Posterior vena cava (tissue), 2 donors: ENCODE results near the gene PCLO. TPM values are rescaled to one million over a fixed set of nuclear protein-coding genes. Genes with fewer than 3 reads are reported as not detected.
"Not testable (repeated sequence)": the region's sequence is repeated elsewhere in the genome, so short reads cannot be mapped to it uniquely, and the experiment has no call there.

Source experiments
- DNase-seq: peaks from one replicate; pipeline ENCODE4 v3.0.0-alpha.2; 2020; ENCODE audit warnings: low spot score
- intact Hi-C, 2 donors: fragments of 100-400 bp; cut with DNase I; formaldehyde crosslinking; loops; one replicate each; pipeline versions ENCODE4 v1.14.1 to v1.14.2; 2022 to 2023
- total RNA-seq, 2 donors: library from RNA; stranded (reverse); fragmentation: NEBNext Ultra II Directional; extraction: Animal tissue kit (Norgen Biotek cat#: 25700); gene quantifications; one replicate each; pipeline ENCODE4 v1.2.1, GENCODE V29; 2021
- donor health status: DM: yes; HTN: yes; CAD: no.
- donor health status: DM: yes; HTN: yes; CAD: no.

PCLO gene
- total RNA-seq, 2 donors from 2014 or later, result 0.62 to 1.2 TPM

DNA sequence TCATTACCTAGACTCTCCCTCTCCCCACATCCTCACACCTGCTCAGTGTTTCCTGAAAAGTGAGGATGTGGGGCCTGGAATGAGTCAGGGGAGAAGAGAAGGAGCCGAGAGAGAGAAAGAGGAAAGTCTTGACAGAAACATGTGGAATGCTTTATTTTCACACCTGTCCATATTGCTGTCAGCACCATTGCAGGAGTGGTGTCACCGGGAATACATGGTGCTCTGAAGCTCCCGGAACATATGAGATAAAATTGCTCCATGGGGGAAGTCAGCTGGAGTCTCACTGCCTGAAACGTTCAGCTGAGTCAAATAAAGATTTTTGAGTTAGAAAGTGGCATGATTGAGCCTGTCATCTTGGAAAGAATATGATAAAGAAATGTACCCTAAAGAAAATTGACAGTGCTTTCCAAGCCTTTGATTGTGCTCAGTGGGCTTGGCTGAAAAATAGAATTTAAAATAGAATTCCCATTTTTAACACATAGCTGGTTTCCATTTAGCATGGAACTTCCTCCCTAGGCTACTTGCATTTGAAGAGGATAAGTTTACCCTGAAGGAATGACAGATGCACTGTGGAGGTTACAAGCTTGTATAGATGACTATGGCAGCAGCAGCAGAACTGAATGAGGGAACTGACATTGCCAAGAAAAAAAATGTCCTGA is 182.4 kb downstream of the PCLO start:
- intact Hi-C loops, result no loop called here
- no peak for DNase-seq

DNA sequence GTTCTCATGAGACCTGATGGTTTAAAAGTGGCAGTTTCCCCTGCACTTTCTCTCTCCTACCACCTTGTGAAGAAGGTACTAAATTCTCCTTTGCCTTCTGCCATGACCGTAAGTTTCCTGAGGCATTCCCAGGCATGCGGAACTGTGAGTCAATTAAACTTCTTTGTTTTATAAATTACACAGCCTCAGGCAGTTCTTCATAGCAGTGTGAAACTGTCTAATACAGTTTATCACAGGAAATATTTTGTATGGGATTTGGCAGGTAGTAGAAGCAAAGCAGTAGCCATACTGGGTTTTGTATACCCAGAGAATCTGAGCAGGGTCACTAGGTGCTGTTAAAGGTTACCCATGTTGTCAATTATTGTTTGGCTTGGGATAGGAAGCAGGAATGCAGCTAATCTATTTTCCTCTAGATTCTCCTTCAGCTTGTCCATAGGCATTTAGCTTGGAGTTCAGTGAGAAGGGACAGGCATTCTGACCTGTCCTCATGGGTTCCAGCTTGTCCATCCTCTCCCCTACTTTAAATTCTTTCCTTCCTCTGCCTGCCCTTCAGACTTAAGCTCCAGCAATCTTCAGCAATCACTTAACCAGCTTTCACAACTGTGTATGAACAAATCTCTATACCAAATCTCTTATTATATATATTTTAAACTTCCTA is 186.7 kb downstream of the PCLO start:
- intact Hi-C loops, result no loop called here
- no peak for DNase-seq

DNA sequence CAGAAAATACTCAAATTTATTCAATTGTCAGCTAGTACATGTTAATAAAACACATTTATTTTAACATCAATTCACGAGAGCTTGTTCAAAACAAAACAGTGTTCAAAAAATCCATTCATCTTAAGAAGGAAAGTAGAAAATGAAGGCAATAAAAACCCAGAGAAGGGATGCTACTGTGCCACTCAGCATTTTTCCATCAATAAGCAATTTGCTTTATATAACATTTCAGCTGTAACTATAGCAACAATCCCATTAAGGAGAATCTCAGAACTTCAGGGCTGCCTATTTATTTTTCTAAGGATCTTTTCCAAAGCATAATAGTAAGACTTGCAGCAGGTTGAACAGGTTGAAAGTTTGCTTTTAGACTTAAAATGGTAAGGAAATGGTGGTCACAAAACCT is 190.5 kb downstream of the PCLO start:
- intact Hi-C loops, result no loop called here
- no peak for DNase-seq

DNA sequence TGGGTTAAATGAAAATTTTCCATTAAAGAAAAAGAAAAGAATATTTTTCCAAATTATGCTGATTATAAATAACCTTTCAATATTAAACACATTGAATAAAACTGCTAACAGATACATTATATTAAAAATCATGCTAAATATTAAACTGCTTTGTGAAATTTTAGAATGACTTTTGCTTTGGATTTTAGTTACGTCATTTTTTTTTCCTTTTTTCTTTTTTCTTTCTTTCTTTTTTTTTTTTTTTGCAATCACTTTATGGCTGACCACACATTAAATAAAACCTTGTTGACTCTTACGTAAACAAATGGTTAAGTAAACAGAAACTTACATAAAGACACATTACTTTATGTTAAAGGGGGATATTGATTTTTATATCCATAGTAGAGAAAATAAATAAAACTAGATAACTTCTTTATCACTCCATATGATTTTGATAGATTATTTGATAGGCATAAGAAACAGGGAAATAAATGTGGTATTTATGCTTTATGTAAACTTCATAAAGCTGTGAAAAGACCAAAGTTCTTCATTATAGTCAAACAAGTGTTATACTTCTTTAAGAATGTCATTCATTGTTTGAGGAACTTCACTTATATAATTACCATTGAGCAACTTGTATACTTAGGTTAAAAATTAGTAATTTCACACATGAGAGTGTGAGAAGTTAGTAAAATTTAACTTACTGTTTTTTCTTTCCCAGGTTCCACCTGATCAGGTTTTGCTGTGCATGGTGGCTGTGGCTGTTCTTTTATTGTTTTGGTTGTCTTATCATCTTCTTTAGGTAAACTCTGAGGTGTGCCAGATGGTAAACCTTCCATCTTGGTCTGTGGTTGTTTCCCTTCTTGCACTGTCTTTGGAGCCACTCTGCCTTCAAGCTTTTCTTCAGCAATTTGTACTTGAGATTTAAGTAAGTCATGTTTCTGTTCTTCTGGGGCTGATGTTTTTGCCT is 197.3 kb downstream of the PCLO start:
- intact Hi-C loops, result no loop called here
- DNase-seq, result no peak

DNA sequence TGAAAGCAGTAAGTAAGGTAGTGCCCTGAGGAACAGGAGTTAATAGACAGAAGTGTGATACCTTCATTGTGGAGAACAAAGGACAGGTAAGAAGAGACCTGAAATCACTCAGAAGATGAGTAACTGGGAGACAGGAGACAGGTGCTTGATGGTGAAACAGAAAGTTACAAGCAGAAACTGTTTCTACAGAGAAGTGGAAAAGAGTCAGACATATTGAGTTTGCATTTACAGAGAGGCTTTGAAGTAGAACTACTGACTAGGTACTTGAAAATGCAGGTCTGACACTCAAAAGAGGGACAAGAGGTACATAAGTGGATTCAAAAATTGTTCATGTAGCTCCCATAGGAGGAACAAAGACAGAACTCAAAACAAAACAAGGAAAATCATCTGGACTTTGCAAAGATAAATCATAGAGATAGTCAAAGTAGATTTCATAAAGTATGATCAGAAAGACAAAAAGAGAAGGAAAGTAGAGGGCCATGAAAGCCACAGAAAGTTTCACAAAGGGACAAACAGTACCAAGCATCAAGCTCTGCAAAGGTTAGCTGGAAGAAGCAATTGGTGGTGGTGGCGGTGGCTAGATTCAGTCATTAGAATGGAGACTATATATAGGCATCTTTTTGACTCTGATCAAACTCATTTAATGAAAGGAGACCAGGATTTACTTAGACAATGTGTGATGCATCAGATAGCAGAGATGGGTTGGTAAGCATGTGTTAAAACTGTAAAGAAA is 198.4 kb downstream of the PCLO start:
- DNase-seq, result no peak
- intact Hi-C loops, result no loop called here

DNA sequence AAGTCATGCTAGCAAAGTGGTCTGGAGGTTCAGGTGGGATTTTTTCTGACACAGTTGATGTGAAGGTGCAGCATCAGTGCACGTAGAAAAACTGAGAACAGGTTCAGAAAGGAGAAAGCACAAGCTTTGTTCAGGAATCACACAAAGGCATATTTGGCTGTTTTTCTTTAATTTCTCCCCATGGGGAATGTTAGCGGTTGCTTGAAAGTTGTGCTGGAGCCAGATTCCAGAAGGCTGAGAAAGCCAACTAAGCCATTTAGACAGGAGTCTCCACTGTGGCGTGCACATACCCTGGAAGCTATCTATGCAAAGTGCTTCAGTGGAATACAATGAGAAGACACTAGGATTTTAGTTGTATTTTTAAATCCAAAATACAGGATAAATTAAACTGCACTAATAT is 201.4 kb downstream of the PCLO start:
- no peak for DNase-seq
- intact Hi-C loops, result no loop called here

DNA sequence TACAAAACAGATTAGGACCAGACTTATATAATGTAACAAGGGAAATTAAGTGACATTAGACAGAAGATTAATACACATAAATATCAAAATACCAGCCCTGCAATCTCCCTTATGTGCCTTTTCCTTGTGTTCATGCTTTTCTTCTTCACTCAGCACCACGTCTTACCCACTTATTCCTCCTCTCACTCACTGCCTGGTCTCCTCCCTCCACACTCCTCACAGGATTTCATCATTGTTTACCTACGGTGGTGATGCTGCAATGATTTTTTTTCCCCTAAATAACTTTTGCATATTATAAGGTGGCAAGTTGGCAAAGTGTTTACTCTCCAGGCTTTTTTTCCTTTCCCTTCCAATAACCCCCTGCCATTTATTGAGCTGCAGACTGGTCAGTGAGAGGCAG is 203.2 kb downstream of the PCLO start:
- intact Hi-C loops, result no loop called here

DNA sequence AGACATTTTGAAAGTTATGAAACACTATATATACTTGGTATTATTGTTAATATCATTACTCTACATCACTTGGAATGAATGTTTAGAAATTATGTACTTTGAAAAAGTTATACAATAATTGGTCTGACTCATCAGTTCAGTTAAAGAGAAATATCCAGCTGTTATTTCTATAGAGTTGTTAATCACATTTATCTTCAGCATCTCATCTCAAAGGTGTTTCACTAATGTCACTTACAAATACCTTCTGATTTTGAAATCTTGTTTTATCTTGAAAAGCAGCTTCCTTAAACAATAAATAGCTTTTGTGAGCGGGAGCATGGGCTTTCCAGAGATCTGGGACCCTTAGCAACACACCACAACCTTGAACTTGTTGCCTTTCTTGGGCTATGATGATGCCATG is 205.2 kb downstream of the PCLO start:
- DNase-seq, result no peak
- intact Hi-C loops, result no loop called here

More for the DNA sequence above, 203.2 kb downstream of the PCLO start:
- no peak for DNase-seq

DNA sequence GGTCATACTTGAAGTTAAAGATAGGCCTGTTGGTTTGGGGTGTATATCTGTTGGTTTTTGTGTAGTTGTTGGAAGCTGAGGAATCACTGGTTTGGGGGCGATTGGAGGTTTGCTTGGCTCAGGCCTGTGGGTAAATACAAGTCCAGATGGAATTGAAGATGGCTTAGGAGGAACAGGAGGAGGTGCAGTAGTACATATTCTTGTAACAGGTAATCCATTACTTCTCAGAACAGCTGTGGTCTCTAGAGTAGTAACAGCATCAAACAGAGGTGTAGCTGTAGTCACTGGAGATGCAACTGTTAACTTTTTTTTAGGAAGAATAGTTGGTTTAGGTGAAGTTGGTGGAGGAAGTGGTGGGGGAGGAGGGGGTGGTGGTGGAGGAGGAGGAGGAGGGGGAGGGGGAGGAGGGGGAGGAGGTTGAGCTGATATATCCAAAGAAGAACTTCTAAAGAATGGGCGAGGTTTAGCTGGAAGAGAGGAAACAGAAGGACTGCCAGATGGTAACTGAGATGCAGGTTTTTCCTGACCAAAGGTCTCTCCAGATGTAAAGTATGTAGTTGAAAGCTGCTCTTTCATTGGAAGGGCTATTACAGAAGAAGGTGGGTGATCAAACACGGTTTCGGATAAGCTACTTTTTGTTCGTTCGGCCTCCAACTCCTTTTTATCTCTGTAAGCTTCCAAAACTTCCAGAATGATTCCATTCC is 209.2 kb downstream of the PCLO start:
- intact Hi-C loops, result no loop called here
- no peak for DNase-seq

DNA sequence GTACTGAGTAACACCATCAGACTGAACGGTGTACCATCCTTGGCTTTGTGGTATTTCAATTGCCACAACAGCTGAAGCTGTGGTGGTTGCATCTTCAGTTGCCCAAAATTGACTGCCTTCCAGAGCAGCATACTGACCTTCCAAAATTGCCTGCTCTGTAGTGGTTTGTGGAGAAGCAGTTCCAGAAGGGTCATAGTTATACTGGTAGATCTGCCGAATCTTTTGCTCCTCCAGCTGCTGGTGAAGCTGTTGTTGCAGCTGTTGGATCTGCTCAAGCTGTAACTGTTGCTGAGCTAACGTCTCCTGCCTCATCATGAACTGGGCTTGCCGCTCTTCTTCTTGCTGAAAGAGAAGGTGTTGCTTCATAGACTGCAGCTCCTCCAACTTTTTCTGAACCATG is 212.2 kb downstream of the PCLO start:
- intact Hi-C loops, result no loop called here

DNA sequence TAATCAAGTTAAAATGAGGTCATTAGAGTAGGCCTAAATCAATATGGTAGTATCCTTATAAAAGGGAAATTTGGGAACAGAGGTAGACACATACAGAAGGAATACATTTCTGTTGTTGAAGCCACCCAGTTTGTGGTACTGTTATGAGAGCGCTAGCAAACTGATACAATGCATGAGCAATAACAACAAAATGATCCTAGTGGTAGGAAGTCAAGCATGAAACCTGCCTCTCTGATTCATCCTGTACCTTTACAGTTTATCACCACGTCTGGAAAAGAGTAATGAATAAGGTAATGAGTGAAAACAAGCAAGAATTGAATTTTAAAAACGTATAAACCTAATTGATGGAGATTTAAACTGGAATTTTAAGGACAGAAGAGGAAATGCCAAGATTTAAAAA is 217.2 kb downstream of the PCLO start:
- DNase-seq, result no peak
- intact Hi-C loops, result no loop called here

More for the DNA sequence above, 212.2 kb downstream of the PCLO start:
- no peak for DNase-seq

DNA sequence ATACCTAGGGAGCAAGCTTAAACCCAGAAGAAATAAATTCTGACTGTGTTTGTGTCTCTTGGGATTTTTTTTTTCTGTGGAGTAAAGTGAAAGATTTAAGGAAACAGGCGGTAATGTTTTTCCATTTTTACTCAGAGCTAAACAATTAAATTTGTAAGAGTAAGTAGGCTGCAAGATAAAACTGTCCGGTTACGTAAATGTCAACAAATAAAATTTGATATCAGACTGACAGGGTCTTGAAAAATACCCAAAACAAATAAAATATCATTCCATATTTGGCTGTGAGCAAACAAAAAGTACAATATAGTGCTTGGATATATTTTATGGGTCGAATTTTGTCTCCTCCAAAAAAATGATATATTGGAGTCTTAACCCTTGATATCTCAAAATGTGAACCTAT is 217.6 kb downstream of the PCLO start:
- intact Hi-C loops, result no loop called here
- no peak for DNase-seq

DNA sequence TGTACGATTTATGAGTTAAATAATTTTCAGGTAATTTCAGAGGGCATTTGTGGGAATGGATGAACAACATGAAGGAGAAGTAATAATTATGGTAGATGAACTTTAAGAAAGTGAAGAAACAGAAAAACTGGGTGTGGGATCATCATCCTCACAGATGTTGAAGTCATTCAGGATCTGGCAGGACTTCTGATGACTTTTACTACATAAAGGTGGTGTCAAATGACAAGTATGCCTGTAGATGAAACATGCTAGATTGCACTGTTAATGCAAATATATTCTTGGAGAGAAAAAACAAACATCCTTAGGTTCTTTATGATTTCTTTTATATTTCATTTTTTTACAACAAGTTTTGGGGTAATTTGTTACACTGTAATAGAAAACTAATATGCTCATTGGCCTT is 230.2 kb downstream of the PCLO start:
- intact Hi-C loops, result no loop called here
- no peak for DNase-seq

DNA sequence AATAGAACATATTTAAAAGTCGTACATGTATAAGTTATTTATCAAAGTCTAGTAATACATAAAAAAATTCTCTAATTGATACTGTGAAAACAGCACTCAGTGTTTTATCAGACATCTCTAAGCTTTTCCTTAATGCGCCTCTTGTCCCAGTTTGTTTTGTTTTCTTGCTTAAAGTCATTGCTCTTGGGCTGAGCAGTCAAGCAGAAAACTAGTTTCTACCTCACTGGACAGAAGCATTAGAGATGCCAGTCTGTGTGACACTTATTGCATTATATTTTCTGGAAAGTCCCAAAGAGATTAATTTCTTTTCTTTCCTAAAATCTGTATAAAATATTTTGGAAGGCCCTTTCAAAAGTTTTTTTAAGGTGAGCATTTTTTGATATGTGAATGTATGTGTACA is 236.2 kb downstream of the PCLO start:
- no peak for DNase-seq
- intact Hi-C loops, result no loop called here

DNA sequence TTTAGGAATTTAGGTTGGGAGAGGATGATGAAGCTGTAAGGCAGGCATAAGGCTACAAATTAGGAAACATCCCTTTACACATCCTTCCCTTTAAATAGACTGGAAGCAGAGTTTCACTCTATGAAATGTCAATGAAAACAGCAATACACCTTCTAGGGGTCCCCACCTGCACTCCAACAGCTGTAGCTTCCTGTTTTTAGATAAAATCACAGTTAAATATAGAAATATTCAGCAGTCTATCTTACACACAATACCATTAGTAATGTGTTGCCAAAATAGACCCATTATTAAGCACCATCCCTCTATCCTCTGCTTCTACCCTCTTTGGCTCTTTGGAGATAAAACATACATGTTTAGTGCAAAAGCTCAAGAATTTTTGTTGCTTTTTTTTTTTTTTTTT is 237.4 kb downstream of the PCLO start:
- DNase-seq, result no peak
- intact Hi-C loops, result no loop called here

DNA sequence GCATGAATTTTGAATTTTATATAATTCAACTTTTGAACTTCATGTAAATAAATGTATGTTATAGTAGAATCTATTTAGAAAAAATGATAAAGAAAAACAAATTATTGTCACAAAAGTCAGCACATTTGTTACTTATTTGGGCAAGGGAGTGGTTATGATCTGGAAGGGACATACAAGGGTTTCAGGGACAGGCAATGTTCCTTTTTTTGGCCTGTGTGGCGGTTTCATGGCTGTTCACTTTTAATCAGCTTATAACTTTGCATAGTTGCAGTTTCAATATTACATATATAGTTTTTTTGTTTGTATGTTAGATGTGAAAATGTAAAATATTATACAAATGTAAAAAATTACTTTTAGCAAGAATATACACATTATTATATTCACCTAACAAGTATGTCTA is 256.2 kb downstream of the PCLO start:
- intact Hi-C loops, result no loop called here
- DNase-seq, result no peak

DNA sequence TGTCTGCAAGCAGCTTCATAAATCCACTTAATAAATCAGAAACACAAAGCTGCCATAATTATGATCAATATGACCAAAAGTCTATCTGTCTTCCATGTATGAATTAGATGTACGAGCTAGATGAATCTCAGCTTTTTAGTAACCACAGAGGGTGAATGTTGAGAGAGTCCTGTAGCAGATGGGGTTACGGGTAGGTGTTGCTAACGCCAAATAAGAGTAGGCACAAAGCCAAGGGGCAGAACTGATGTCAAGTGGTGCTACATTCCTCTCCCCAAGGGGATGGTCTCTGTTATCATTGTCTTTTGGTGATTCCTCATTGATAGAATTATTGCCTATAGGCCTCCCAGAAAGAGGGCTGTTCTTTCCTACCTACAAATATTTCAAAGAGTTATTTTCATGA is 257.8 kb downstream of the PCLO start:
- DNase-seq, result no peak
- intact Hi-C loops, result no loop called here

DNA sequence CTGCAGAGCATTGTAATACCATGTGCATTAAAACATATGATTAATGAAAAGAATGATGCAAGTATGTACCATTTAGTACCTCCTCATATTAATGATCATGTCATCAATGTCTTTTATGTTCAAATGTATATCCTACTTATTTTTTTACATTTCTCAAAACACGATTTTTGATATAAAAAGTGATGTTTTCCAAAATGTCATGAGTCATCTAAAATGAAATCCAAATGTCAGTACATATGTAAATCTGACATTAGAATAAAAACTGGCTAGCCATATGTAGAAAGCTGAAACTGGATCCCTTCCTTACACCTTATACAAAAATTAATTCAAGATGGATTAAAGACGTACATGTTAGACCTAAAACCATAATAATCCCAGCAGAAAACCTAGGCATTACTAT is 261.6 kb downstream of the PCLO start:
- DNase-seq, intact Hi-C loops: not testable (repeated sequence)

DNA sequence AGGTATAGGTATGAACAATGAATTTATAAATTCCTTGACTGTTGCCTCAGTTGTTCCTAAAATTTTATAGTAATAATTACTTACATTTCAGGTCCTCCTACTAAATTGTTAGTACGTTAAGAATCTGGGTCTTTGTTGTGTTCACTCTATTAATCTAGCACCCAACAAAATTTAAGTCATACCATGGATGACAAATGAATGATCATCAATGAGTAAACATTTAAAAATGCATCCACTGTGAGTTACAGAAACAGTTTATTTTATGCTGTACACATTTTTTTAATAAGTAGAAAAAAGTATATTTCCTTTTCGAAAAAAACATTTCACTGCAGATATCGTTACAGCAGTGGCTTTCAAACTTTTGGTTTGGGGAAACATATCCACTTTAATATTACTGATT is 265.2 kb downstream of the PCLO start:
- DNase-seq, result no peak
- intact Hi-C loops, result no loop called here
